Endothelial cell of umbilical vein (primary cell): ENCODE measurements around the gene CENPB. TPM values are rescaled to one million over a fixed set of nuclear protein-coding genes. Genes with fewer than 3 reads are reported as not detected.

ENCODE experiments used
- BruUV-seq: library from RNA; stranded (reverse); fragments of 400-500 nt; replicated peaks from 2 replicates; lab custom pipeline; 2021; lab: Mats Ljungman, UMichigan
- CTCF ChIA-PET: fragments of 300-600, 350-600 bp; sonication (Branson Sonifier 250); formaldehyde crosslinking; loops from one replicate; lab custom pipeline; 2021; ENCODE audit warnings: antibody characterized with exemption, inconsistent platforms; lab: Charles Lee
- POLR2A ChIA-PET: fragments of 300-600, 350-600 bp; sonication (Branson Sonifier 250); formaldehyde crosslinking; loops from one replicate; lab custom pipeline; 2021; ENCODE audit warnings: antibody characterized with exemption, inconsistent platforms; lab: Charles Lee
- DNase-seq: peaks from one replicate; pipeline ENCODE4 v3.0.0-alpha.2; 2011; ENCODE audit warnings: low read depth, low spot score
- FAIRE-seq: peaks from 2 replicates; lab custom pipeline; 2011; peaks lifted over from hg19 to GRCh38; lab: Jason Lieb, UNC
- H2AFZ ChIP-seq: 2 replicates; pipeline ENCODE4 v1.6.0; 2012; ENCODE audit warnings: low read depth, low read length, control low read depth, inconsistent platforms
- H3K27ac ChIP-seq: 2 replicates; pipeline ENCODE4 v1.5.1; 2011; ENCODE audit warnings: low read depth, mild to moderate bottlenecking, control low read depth, low read length, moderate library complexity; ENCODE audit not compliant: insufficient read depth
- H3K27me3 ChIP-seq, 2 experiments: 2 replicates each; pipeline versions ENCODE4 v1.6.0 to v1.6.1; 2011; ENCODE audit warnings: low read length in 2 of 2, mixed read lengths in 1 of 2; ENCODE audit not compliant: control insufficient read depth in 2 of 2, insufficient read depth in 2 of 2
- H3K36me3 ChIP-seq, 2 experiments: 2 replicates in 1 of 2; 3 replicates in 1 of 2; pipeline ENCODE4 v1.5.1; 2011; ENCODE audit warnings: low read length in 2 of 2, mild to moderate bottlenecking in 1 of 2, moderate library complexity in 1 of 2; ENCODE audit not compliant: control insufficient read depth in 2 of 2, insufficient read depth in 2 of 2; ENCODE audit errors: extremely low read depth in 1 of 2
- H3K4me1 ChIP-seq: 3 replicates; pipeline ENCODE4 v1.5.1; 2011; ENCODE audit warnings: mild to moderate bottlenecking, low read length; ENCODE audit not compliant: control insufficient read depth, insufficient read depth; ENCODE audit errors: extremely low read depth
- H3K4me2 ChIP-seq: 2 replicates; pipeline ENCODE4 v1.6.1; 2011; ENCODE audit warnings: low read length, control low read depth, mixed read lengths; ENCODE audit not compliant: insufficient read depth
- H3K4me3 ChIP-seq, 3 experiments: fragments of 200-600 bp in 1 of 3; sonication (generic), shearing (Covaris generic) in 1 of 3; replicated peaks in 1 of 3; 2 replicates each; pipeline ENCODE4 v1.5.1; 2011 to 2016; ENCODE audit warnings: control low read depth in 3 of 3, low read length in 3 of 3, mild to moderate bottlenecking in 2 of 3, inconsistent platforms in 1 of 3, low read depth in 1 of 3, moderate library complexity in 1 of 3; ENCODE audit not compliant: insufficient read depth in 1 of 3
- H3K79me2 ChIP-seq: 2 replicates; pipeline ENCODE4 v1.6.0; 2012; ENCODE audit warnings: low read length, inconsistent platforms; ENCODE audit not compliant: control insufficient read depth, insufficient read depth
- H3K9ac ChIP-seq: replicated peaks from 2 replicates; pipeline ENCODE3; 2011; ENCODE audit warnings: low read length, control low read depth; ENCODE audit not compliant: insufficient read depth; ENCODE audit errors: extremely low read depth
- H3K9me1 ChIP-seq: replicated peaks from 3 replicates; pipeline ENCODE4 v1.6.0; 2011; ENCODE audit warnings: mild to moderate bottlenecking, low read length; ENCODE audit not compliant: control insufficient read depth, insufficient read depth; ENCODE audit errors: extremely low read depth
- H3K9me3 ChIP-seq: replicated peaks from 2 replicates; pipeline ENCODE4 v1.5.1; 2012; ENCODE audit warnings: low read length, inconsistent platforms; ENCODE audit not compliant: control insufficient read depth, insufficient read depth
- H4K20me1 ChIP-seq: replicated peaks from 2 replicates; pipeline ENCODE3; 2011; ENCODE audit warnings: mild to moderate bottlenecking, low read length; ENCODE audit not compliant: control insufficient read depth, insufficient read depth; ENCODE audit errors: extremely low read depth
- CTCF ChIP-seq, 2 donors: IDR thresholded peaks; 1 replicate in 1 of 2; 2 replicates in 1 of 2; pipeline ENCODE4 v1.5.1; 2011; ENCODE audit warnings: low read length in 2 of 2, mild to moderate bottlenecking in 2 of 2, moderate library complexity in 2 of 2, control low read depth in 1 of 2, inconsistent platforms in 1 of 2, low read depth in 1 of 2; ENCODE audit not compliant: insufficient read depth in 1 of 2; ENCODE audit errors: extremely low read depth in 1 of 2
- EZH2 ChIP-seq: IDR thresholded peaks from 2 replicates; pipeline ENCODE4 v1.6.1; 2012; ENCODE audit warnings: borderline replicate concordance, low read depth, mild to moderate bottlenecking, moderate library complexity, low read length, inconsistent platforms; ENCODE audit not compliant: severe bottlenecking
- FOS ChIP-seq: IDR thresholded peaks from 2 replicates; pipeline ENCODE4 v1.6.1; 2011; ENCODE audit warnings: mild to moderate bottlenecking, low read length, moderate library complexity, borderline replicate concordance; ENCODE audit not compliant: insufficient read depth
- GATA2 ChIP-seq: IDR thresholded peaks from 2 replicates; pipeline ENCODE4 v1.7.0; 2011; ENCODE audit warnings: low read depth, mild to moderate bottlenecking, moderate library complexity, mixed read lengths, low read length; ENCODE audit not compliant: insufficient read length, insufficient read depth
- JUN ChIP-seq: IDR thresholded peaks from 2 replicates; pipeline ENCODE4 v1.6.1; 2011; ENCODE audit warnings: borderline replicate concordance, low read depth; ENCODE audit not compliant: insufficient read length, insufficient read depth
- MYC ChIP-seq: IDR thresholded peaks from one replicate; pipeline ENCODE4 v1.6.1; 2011; ENCODE audit warnings: mild to moderate bottlenecking, low read depth, low read length
- POLR2A ChIP-seq: IDR thresholded peaks from 2 replicates; pipeline ENCODE4 v1.6.1; 2012; ENCODE audit warnings: low read depth, mild to moderate bottlenecking, control low read depth, low read length
- POLR2AphosphoS5 ChIP-seq: IDR thresholded peaks from 2 replicates; pipeline ENCODE4 v1.6.1; 2012; ENCODE audit warnings: low read depth, mild to moderate bottlenecking, control low read depth, low read length, moderate library complexity; ENCODE audit not compliant: insufficient read depth
- dilution Hi-C: fragments of 300-500 bp; cut with MboI; formaldehyde crosslinking; loops from one replicate; pipeline ENCODE4 v1.15.0; 2019; ENCODE audit warnings: low sequenced_read_pairs; ENCODE audit not compliant: extremely low pct_ligation_motif_present
- intact Hi-C: fragments of 100-400 bp; cut with micrococcal nuclease; formaldehyde crosslinking; loops from one replicate; pipeline ENCODE4 v1.10.0; 2022
- polyA plus RNA-seq, 4 experiments: library from polyadenylated mRNA; depleted of rRNA in 3 of 4; stranded (reverse) in 3 of 4; unstranded in 1 of 4; fragments of >200 nt; gene quantifications; 2 replicates each; pipeline versions ENCODE4 v1.2.1 to v1.2.3, GENCODE V29; 2011 to 2012; ENCODE audit warnings: missing spikeins in 1 of 4
- total RNA-seq: library from RNA; stranded (reverse); gene quantifications from 2 replicates; pipeline ENCODE4 v1.2.3, GENCODE V29; 2021
- TF ChIP-seq, protein P1 (sequence below): IDR thresholded peaks from 2 replicates; pipeline ENCODE4 v1.6.1; 2011; ENCODE audit not compliant: insufficient read depth, insufficient read length

Gene CENPB
- total and polyA plus RNA-seq, 2 donors (not counting 3 experiments of a cell fraction or from before 2014, with no cell fraction given) = 30.4 to 90.3 TPM

DNA sequence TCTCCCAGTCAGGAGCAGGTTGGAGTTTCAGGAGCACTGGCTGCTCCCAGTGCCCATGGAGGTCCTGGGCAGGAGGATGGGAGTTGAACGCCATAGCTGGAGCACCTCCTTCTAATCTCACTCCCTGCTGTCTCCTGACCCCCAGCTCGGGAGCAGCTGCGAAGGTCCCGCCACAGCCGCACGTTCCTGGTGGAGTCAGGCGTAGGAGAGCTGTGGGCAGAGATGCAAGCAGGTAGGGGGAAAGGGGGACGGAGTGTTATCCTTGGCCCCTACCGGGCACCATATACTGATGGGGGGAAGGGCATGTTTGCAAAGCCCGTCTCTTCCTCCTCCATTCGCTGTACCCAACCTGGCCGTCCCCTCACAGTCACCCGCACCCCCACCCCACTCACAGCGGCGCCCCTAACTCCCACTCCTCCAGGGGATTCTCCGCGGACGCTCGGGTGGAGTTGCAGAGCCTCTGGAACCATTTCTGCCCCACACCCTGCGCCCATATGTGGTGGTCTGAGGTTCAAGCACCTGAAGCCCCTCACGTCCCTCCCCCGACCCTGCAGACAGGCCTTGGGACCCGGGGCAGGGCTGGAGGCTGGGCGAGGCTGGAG, 37.4 kb downstream of the CENPB start:
- Histone ChIP-seq H3K4me3 (no peak overlapping the region), H3K27me3 (no peaks in the 10 kb centered on the region), H4K20me1 (no peaks in the 10 kb centered on the region), H3K9me1 (no peaks in the 10 kb centered on the region), H2AFZ (no peak overlapping the region), H3K9me3 (no peaks in the 10 kb centered on the region), H3K36me3 (peaks cover 0 to 3% of the 10 kb centered on the region in 2 experiments), H3K4me2 (no peak overlapping the region), H3K79me2 (no peaks in the 10 kb centered on the region), H3K4me1 (no peaks in the 10 kb centered on the region), H3K9ac (no peak overlapping the region), H3K27ac (no peak overlapping the region)
- ChIA-PET CTCF (interaction anchor here (0.6 to 5.6 kb wide), 9 partner anchors 9 to 75 kb away, joined by 3 to 75 read pairs (median 5); partner anchors contain the start of genes ADISSP and SPEF1), POLR2A (no interaction called here)
- FAIRE-seq (no peak), DNase-seq (no peak)
- TF ChIP-seq EZH2 = no peak
- TF ChIP-seq FOS = no peak
- no peak for TF ChIP-seq POLR2A
- no peak for TF ChIP-seq CTCF (IDR thresholded peaks at IDR 0.05; ENCODE audit: extremely low read depth in 1 of 2, insufficient read depth in 1 of 2, low read depth in 1 of 2, low read length in 2 of 2)
- TF ChIP-seq POLR2AphosphoS5 = no peak
- TF ChIP-seq JUN = no peak
- TF ChIP-seq, protein P1, sequence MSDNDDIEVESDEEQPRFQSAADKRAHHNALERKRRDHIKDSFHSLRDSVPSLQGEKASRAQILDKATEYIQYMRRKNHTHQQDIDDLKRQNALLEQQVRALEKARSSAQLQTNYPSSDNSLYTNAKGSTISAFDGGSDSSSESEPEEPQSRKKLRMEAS = no peak
- TF ChIP-seq GATA2 = no peak
- TF ChIP-seq MYC = no peak
- dilution Hi-C loops (no loop called here), intact Hi-C loops (loop anchor here (1.0 kb wide), 1 partner anchor 33 kb away; no protein-coding TSS in a partner anchor)
- no TSS peak for BruUV-seq
